ENCODE measurements around the gene ADARB1.

The ADARB1 gene

DNA sequence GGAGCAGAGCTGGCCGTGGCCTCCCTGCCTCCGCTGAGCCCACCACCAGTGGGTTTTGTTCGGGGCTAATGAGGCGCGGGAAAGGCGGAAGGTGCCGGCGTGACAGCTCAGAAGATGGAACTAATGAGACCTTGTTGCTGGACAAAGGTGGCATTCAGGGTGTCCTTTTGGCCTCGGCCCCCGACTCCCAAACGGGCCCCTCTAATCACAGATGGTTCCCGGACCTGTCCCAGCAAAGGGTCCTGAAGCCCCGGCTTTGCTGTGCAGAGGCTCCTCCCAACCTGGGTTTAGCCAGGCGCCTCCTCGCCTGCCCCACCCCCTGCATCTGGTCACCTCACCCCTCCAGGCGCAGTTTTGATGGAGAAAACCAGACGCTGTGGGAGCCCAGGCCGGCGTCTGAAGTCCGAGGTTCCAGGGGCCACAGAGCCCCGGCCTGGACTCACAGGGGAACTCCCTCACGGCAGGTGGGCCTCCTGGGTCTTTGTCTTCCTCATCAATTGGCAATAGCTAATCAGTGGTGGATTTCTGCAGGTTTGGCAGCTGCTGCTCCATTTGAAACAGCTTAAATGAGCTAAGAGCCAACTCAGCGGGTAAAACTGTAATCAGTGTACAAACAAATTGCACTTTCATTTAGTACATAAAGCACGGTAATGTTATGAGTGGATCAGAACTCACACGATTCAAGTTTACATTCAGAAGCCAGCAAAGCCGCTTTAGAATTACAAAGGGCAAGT, 44.3 kb upstream of the ADARB1 start:
- TF ChIP-seq, protein P1, sequence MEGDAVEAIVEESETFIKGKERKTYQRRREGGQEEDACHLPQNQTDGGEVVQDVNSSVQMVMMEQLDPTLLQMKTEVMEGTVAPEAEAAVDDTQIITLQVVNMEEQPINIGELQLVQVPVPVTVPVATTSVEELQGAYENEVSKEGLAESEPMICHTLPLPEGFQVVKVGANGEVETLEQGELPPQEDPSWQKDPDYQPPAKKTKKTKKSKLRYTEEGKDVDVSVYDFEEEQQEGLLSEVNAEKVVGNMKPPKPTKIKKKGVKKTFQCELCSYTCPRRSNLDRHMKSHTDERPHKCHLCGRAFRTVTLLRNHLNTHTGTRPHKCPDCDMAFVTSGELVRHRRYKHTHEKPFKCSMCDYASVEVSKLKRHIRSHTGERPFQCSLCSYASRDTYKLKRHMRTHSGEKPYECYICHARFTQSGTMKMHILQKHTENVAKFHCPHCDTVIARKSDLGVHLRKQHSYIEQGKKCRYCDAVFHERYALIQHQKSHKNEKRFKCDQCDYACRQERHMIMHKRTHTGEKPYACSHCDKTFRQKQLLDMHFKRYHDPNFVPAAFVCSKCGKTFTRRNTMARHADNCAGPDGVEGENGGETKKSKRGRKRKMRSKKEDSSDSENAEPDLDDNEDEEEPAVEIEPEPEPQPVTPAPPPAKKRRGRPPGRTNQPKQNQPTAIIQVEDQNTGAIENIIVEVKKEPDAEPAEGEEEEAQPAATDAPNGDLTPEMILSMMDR (IDR thresholded peaks at IDR 0.05) = no peak
- TF ChIP-seq ZFX (IDR thresholded peaks at IDR 0.05; ENCODE audit: borderline replicate concordance) = no peak
- H3K27ac ChIP-seq = no peak overlapping the region

DNA sequence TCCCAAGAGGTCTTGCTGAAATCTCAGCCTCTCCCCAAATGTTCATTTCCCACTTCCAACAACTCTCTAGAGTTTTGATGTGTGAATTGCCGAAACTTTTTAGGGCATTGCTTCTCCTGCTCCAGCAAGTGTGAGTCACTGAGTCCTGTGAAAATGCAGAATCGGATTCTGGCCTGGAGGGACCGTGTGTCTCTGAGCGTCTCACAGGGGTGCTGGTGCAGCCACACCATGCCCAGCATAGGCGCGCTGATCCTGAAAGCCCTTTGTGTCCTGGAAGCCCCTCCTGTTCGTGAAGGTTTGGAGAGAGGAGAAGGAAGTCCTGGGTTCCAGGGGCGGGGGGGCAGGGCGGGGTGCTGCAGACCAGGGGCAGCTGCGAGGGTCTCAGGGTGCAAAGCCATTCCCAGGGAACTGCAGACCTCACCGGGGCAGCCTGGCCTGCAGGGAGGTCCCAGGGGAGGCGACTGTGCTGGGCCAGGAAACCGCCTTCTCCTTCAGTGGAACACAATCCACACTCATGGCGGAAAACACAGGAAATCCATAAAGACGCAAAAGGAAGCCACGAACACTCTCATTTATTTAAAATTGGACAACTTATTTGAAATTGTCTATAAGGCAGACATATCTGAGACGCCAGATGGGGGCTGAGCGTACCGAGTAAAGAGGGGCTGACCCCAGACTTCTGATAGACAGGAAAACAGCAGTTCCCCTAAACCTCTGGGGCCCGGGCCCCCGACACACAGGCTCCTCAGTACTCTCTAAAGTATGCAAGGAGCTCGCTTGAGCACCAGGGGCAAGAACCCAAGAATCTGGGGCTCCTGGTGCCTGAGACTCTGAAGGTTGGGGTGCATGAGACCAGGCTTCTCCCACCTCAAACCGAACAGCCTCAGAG, 43.5 kb upstream of the ADARB1 start:
- no peak for TF ChIP-seq ZFX (IDR thresholded peaks at IDR 0.05; ENCODE audit: borderline replicate concordance)
- TF ChIP-seq, protein P1 (IDR thresholded peaks at IDR 0.05) = no peak

DNA sequence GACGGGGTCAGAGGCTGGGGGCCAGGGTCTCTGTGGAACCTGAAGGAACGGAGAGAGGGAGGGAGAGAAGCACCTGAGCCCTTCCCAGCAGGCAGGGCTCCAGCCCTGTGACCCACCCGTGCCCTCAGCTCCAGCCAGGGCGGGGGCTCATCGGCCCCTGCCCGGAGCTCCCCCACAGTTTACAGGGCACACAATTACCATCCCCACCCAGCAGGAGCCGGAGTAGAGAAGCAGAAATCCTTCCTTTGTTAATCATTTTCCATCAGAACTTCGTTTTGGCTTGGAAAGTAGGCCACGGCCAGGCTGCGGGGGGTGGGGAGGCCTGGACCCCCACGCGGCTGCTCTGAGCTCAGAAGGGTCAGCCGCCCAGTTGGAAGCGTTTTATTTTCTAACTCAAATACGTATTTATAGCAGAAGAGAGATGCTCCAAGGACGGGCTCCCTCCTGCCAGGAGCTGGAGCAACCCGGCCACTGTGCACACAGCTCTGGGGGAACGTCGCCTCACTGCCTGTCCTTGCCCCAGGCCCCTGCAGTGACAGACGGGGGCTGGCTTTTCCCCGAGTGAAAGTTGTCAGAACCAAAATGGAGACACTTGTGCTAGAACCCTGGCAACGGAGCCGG, 42.7 kb upstream of the ADARB1 start:
- no peak overlapping the region for H3K27ac ChIP-seq
- TF ChIP-seq ZFX (IDR thresholded peaks at IDR 0.05; ENCODE audit: borderline replicate concordance) = no peak
- TF ChIP-seq, protein P1 (IDR thresholded peaks at IDR 0.05) = no peak

More for the DNA sequence above, 43.5 kb upstream of the ADARB1 start:
- H3K27ac ChIP-seq = no peak overlapping the region

DNA sequence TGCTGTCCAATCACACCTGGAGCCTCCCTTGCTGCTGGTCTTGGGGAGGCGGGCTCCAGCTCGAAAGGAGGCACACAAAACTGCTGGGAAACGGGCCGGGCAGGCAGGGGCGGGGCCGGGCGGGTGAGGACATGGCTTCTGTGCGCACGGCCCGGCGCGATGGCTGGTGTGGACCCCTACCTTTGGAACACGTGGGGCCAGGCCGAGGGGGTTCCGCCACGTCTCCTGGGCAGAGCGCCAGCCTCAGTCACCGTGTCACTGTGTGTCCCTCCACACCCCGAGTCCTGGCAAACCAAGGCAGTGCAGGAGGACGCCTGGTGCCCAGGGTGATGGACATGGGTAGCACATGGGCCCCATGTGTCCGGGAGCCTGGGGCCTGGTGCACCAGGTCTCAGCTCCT, 42.0 kb upstream of the ADARB1 start:
- TF ChIP-seq, protein P1 (IDR thresholded peaks at IDR 0.05) = no peak
- no peak for TF ChIP-seq ZFX (IDR thresholded peaks at IDR 0.05; ENCODE audit: borderline replicate concordance)
- no peak overlapping the region for H3K27ac ChIP-seq

DNA sequence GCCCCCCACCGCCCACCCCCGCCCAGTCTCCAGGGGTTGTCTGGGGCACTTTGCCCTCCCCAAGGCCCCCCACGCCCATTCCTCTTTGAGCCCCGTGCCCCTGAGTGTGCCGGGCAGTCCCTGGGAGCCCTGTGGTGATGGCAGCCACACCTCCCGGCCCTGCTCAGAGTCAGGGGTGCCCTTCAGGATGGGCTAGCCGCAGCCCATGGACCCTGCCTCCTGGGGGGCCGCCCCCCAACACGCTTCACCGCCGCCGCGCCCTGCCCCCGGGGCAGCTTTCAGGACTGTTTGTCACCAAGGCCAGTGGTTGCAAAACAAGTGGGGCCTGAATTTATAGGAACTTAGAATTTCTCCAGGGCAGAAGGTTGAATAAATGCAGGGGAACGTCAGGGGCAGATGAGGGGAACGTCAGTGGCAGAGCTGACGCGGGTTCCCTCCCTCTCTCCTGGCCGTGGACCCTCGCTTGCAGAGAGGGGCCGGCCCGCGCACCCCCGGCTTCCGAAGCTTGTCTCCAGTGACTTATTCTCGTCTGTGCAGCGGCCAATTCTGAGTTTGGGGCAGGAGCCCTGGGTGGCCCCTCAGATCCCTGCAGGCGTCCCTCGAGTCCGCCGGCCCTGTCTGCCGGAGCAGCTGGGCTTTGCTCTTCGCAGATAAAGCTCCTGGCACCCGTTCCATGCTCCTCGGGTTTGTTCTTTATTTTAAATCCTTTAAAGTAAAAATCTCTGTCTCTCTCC, 41.2 kb upstream of the ADARB1 start:
- no peak for TF ChIP-seq ZFX (IDR thresholded peaks at IDR 0.05; ENCODE audit: borderline replicate concordance)
- TF ChIP-seq, protein P1 (IDR thresholded peaks at IDR 0.05) = no peak
- no peak overlapping the region for H3K27ac ChIP-seq

DNA sequence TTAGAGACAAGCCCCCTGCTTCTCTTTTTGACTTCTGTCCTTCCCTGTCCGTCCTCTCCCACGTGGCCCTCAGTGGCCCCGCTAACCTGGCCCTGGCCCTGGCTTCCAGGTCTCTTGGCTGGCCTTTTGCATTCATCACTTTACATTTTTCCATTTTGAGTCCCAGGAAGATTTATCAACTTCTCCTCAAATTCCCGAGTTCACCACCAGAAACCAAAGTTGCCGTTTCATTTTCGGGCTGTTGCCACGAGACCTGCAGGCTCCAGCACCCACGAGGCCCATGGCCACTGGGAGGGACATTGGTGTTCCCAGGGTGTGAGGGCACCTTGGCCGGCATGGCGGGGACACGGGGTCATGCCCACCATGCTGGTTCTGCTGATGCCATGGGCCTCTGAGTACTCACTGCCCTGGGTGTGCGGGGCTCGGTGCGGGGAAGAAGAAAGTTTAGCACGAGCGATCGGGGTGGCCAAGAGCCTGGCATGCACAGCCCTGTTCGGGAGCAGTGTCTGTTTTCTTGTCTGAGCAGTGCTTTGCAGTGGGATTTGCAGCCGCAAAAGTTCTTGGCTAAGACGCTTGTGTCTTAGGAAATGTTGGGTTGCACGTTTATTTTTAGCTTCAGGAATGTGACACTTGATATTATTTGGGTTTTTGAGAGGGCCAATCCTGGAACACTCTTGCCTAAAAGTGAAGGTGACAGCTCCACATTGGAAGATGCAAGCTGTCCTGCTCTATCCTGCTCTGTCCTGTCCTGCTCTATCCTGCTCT, 40.4 kb upstream of the ADARB1 start:
- no peak overlapping the region for H3K27ac ChIP-seq
- TF ChIP-seq, protein P1 (IDR thresholded peaks at IDR 0.05) = no peak
- no peak for TF ChIP-seq ZFX (IDR thresholded peaks at IDR 0.05; ENCODE audit: borderline replicate concordance)

All from 22Rv1 (cell line).